HG03469 (cell line): ENCODE results near the gene ZSCAN12.
"Not testable (repeated sequence)": the region's sequence is repeated elsewhere in the genome, so short reads cannot be mapped to it uniquely, and the experiment has no call there.

Experiments used
- ATAC-seq: cut with Tn5 transposase; IDR thresholded peaks from one replicate; pipeline ENCODE4 v1.9.1; 2021; ENCODE audit warnings: mild to moderate bottlenecking, moderate library complexity, moderate number of reproducible peaks; ENCODE audit not compliant: unreplicated experiment

Gene ZSCAN12

GRCh38 chr6:28395918-28396317 lies 3.6 kb downstream of the ZSCAN12 start:
- ATAC-seq = no peak

- no peak for ATAC-seq
Observed at GRCh38 chr6:28393912-28394662, 5.5 kb downstream of the ZSCAN12 start.

GRCh38 chr6:28390688-28391087 lies 8.9 kb downstream of the ZSCAN12 start:
- ATAC-seq = no peak

DNA sequence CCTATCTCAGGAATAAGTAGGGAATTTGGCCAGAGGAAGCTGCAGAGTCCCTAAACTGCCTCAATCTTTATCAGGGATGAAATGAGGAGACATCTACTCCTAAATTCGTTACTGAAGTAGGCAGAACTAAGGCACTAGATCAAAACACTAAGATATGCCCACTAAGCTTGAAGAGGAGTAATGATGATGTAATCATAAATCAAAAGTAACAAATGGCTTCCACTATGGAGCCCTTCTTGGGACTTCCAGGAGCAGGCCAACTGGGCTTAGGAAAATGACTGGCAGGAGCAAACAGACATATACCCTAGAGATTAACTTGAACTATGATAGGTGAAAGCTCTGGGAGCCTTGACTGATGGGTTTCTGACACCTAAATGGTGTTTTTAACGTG lies 15.4 kb downstream of the ZSCAN12 start:
- ATAC-seq = no peak

GRCh38 chr6:28383235-28384142 lies 16.1 kb downstream of the ZSCAN12 start:
- peak; percentile 82 for ATAC-seq

DNA sequence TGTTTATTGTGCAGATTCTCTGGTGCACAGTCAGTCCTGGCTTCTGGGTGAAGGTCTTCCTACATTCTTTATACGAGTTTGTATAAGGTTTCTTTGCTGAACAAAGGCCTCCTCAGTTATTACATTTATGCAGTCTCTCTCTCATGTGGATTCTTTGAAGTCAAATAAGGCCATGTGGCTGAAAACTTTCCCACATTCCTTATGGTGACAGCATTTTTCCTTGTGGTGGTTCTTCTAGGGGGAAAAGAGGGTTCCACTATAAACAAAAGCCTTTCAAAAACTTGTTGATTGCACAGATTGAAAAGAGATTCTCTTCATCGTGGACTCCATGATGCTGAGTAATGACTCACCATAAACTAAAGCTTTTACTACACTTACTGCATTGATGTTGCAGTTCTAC lies 19.2 kb downstream of the ZSCAN12 start:
- ATAC-seq = no peak

DNA sequence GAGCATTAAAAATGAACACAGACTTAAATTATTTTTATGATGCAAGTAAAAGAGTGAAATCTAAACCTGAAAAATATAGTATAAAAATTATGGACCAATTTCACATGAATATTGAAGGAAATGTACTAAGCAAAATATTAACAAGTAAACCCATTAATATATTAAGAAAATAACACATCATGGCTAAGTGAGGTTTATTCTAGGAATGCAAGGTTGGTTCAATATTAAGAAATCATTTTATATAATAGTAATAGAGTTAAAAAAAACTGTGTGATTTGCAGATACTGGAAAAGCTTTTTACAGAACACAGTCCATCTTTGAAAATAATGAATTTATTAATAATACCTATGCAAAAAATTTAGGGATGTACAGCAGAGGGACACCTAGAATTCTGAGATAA lies 20.9 kb downstream of the ZSCAN12 start:
- ATAC-seq = no peak

DNA sequence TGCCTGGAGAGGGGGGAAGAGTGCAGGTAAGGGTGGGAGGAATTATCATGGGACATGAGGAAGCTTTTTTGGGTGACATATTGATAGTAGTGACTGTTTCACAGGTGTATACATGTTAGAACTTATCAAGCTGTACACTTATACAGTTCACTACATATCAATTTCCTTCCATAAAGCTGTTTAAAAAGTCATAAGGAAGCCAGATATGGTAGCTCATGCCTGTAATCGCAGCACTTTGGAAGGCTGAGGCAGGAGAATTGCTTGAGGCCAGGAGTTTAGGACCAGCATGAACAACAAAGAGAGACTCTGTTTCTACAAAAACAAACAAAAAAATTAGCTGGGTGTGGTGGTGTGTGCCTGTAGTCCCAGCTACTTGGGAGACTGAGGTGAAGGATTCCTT lies 21.7 kb downstream of the ZSCAN12 start:
- ATAC-seq = no peak

DNA sequence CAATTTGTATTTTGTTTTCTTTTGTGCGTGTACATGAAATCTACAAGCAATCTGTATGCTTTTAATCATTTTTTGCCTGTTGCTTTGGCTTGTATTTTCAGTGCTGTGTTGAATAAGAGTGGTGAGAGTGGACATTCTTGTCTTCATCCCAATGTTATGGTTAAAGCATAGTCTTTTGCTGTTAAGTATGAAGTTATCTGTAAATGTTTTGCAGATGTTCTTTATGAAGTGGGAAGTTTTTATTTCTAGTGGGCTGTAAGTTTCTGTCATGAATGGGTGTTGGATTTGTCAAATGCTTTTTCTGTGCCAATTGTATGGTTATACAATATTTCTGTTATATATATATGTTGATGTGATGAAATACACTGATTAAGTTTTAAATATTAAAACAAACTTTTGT lies 25.6 kb downstream of the ZSCAN12 start:
- no peak for ATAC-seq

DNA sequence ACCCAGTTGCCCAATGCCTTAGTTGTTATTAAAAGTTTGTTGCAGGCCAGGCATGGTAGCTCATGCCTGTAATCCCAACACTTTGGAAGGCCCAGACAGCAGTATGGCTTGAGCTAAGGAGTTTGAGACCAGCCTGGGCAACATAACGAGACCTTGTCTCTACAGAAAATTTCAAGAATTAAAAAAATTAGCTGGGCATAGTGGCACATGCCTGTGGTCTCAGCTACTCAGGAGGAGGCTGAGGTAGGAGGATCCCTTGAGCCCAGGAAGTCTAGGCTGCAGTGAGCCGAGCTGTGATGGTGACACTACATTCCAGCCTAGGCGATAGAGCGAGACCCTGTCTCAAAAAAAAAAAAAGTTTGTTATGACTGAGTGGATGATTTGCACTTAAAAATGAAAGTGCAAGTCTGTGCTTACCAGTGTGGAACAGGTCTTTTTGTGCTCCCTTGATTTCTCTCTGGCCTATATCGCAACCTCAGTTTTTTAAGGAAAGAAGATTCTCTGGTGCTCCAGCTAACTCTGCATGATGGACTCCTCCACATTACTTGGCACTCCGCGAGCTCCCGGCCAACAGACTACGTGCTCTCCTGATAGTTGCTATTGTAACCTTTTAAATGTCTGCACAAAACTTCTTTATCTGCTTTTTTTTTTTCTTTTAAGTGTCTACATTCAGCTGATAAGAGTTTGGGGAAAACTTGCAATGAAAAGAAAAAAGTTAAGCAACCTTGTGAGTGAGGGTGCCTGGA lies 27.7 kb downstream of the ZSCAN12 start:
- peak; percentile 49 for ATAC-seq

- ATAC-seq = no peak
Observed at GRCh38 chr6:28371280-28371679, 28.3 kb downstream of the ZSCAN12 start.

- no peak for ATAC-seq
Observed at GRCh38 chr6:28370440-28370839, 29.1 kb downstream of the ZSCAN12 start.

DNA sequence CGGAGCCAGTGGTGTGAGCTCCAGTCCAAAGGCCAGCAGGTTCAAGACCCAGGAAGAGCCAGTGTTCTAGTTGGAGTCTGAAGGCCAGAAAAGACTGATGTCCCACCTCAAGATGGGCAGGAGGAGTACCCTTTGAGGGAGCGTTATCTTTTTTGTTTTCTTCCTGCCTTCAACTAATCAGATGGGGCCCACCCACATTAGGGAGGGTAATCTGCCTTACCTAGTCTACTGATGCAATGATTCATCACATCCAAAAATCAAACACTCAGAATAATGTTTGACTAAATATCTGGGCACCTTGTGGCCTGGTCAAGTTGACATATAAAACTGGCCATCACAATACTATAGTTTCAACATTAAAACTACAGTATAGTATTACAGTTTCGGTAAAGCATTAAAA lies 30.1 kb downstream of the ZSCAN12 start:
- no peak for ATAC-seq

DNA sequence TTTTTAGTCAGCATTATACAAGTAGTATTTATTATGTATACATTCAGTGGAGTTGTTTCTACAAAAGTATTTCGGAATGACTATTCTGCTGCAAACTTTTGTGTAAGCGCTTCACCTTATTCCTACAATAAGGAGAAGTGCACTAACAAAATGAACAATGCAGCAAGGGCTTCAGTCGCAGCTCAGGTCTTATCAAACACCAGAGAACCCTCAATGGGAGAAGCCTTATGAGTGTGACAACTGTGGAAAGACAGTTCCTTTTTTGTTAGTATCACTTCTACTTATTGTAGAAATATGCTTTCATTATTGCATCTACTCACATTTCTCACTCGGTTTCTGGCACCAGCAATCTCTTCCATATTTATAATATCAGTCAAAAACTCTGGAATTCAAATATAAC lies 31.0 kb downstream of the ZSCAN12 start:
- peak; percentile 76 for ATAC-seq

GRCh38 chr6:28365590-28365989 lies 34.0 kb downstream of the ZSCAN12 start:
- ATAC-seq = not testable (repeated sequence)

GRCh38 chr6:28360961-28361360 lies 38.6 kb downstream of the ZSCAN12 start:
- ATAC-seq = no peak

DNA sequence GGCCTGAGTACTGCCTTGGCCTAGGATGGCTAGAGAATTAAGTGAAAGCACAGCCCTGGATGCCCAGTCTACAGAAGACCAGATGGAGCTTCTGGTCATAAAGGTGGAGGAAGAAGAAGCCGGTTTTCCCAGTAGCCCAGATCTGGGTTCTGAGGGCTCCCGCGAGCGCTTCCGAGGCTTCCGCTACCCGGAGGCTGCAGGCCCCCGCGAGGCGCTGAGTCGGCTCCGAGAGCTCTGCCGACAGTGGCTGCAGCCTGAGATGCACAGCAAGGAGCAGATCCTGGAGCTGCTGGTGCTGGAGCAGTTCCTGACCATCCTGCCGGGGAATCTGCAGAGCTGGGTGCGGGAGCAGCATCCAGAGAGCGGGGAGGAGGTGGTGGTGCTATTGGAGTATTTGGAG lies 40.0 kb downstream of the ZSCAN12 start:
- ATAC-seq = not testable (repeated sequence)

DNA sequence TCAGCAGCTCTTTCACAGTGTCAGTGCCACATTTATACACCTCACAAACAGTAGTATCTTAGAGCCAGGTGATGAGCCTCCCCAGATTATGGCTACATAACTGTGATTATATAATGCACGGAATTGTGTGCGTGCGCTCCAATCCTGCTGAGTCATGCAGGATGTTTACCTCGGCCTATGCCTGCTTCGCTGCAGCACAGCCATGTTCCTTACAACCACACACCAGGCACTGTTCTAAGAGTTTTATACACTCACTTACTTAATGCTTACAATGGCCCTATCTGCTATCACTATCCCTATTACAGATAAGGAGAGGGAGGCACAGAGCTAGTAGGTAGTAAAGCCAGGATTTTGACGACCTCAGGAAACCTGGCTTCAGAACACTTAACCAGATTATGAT lies 42.5 kb downstream of the ZSCAN12 start:
- no peak for ATAC-seq

- ATAC-seq = no peak
Observed at GRCh38 chr6:28356666-28357020, 42.9 kb downstream of the ZSCAN12 start.

- no peak for ATAC-seq
Observed at GRCh38 chr6:28355743-28356665, 43.5 kb downstream of the ZSCAN12 start.
